ENCODE data around the gene TMEM151A.

GRCh38 chr11:66259225-66259624 is 32.5 kb upstream of the TMEM151A start:
- TF ChIP-seq CTCF (IDR thresholded peaks at IDR 0.05), result no peak
- no peak for TF ChIP-seq POLR2A (IDR thresholded peaks at IDR 0.05)
